Transverse colon (tissue), 4 donors: ENCODE data around the gene HSF2BP. TPM values are rescaled to one million over a fixed set of nuclear protein-coding genes. Genes with fewer than 3 reads are reported as not detected.

Experiments
- DNase-seq: peaks from one replicate; pipeline ENCODE4 v3.0.0-alpha.2; 2019
- H3K27ac ChIP-seq, 4 donors: fragments of 200-600 bp; sonication (generic); 2 replicates each; pipeline ENCODE4 v1.5.1; 2016 to 2018; ENCODE audit warnings: inconsistent platforms in 4 of 4
- H3K27me3 ChIP-seq: fragments of 200-600 bp; sonication (generic); 2 replicates; pipeline ENCODE4 v1.5.1; 2017; ENCODE audit warnings: inconsistent platforms
- H3K36me3 ChIP-seq, 4 donors: fragments of 200-600 bp; sonication (generic); 2 replicates each; pipeline ENCODE4 v1.5.1; 2017 to 2019; ENCODE audit warnings: inconsistent platforms in 4 of 4
- H3K4me1 ChIP-seq, 4 donors: fragments of 200-600 bp; sonication (generic); 2 replicates each; pipeline ENCODE4 v1.5.1; 2017 to 2020; ENCODE audit warnings: inconsistent platforms in 4 of 4
- H3K4me3 ChIP-seq, 4 donors: fragments of 200-600 bp; sonication (generic); 1 replicate in 1 of 4; 2 replicates in 3 of 4; pipeline versions ENCODE4 v1.5.1 to v1.6.1; 2017 to 2019; ENCODE audit warnings: inconsistent platforms in 4 of 4
- H3K9me3 ChIP-seq, 2 donors: fragments of 200-600 bp; sonication (generic); 2 replicates each; pipeline ENCODE4 v1.5.1; 2017 to 2019; ENCODE audit warnings: inconsistent platforms in 2 of 2
- EP300 ChIP-seq: sonication (generic); formaldehyde crosslinking; IDR thresholded peaks from one replicate; pipeline ENCODE4 v1.6.1; 2017; ENCODE audit warnings: antibody characterized with exemption, low read depth
- POLR2A ChIP-seq: fragments of 450-650 bp; IDR thresholded peaks from one replicate; pipeline ENCODE4 v1.6.1; 2016; ENCODE audit warnings: antibody characterized with exemption, mild to moderate bottlenecking, moderate library complexity
- POLR2AphosphoS5 ChIP-seq, 3 donors: sonication (generic); formaldehyde crosslinking; IDR thresholded peaks; one replicate each; pipeline ENCODE4 v1.6.1; 2016; ENCODE audit warnings: antibody characterized with exemption in 3 of 3
- WGBS, 2 donors: methylation state at CpG; one replicate each; pipeline ENCODE4 v1.1.5; 2018; ENCODE audit warnings: low coverage in 1 of 2; 5-methylcytosine and 5-hydroxymethylcytosine counted together
- in situ Hi-C, 4 donors: fragments of 200-750 bp; cut with MboI; loops; one replicate each; pipeline versions ENCODE4 v1.15.0 to v1.15.1; 2017; ENCODE audit warnings: low sequenced_read_pairs in 3 of 4, low pct_ligation_motif_present in 1 of 4, low pct_unique_long_range_greater_than_20kb in 1 of 4
- intact Hi-C: fragments of 100-400 bp; cut with DNase I; formaldehyde crosslinking; loops from one replicate; pipeline ENCODE4 v1.15.1; 2023; ENCODE audit warnings: low total_unique reads
- total RNA-seq, 4 donors: library from RNA; depleted of rRNA; stranded (reverse); fragments of >200 nt; gene quantifications; one replicate each; pipeline ENCODE4 v1.1.0, GENCODE V29; 2016
- TF ChIP-seq, protein P1 (sequence below), 5 experiments: fragments of 200-600 bp in 3 of 5; fragments of 450-650 bp in 2 of 5; sonication (generic) in 3 of 5; IDR thresholded peaks; 1 replicate in 2 of 5; 2 replicates in 3 of 5; pipeline ENCODE4 v1.5.1; 2016 to 2017; ENCODE audit warnings: antibody characterized with exemption in 5 of 5, inconsistent platforms in 3 of 5, mild to moderate bottlenecking in 2 of 5, moderate library complexity in 1 of 5

Gene HSF2BP
- total RNA-seq, 4 donors from 2014 or later: 0.48 to 0.82 TPM; not detected in 2

- in situ Hi-C loops: no loop called here
- 94 to 100% methylated on average over 4 of the region's 4 CpGs for WGBS, 2 donors
- Histone ChIP-seq H3K9me3 (no peaks in the 10 kb centered on the region), H3K27ac (no peak overlapping the region), H3K4me1 (peaks cover 0 to 21% (median 10%) of the 10 kb centered on the region in 4 donors), H3K4me3 (no peak overlapping the region), H3K27me3 (no peaks in the 10 kb centered on the region), H3K36me3 (no peaks in the 10 kb centered on the region)
- no peak for DNase-seq
- intact Hi-C loops: no loop called here
- TF ChIP-seq POLR2A: no peak
Observed at GRCh38 chr21:43643193-43643592, 16.1 kb downstream of the HSF2BP start.

GRCh38 chr21:43640400-43640799 lies 18.9 kb downstream of the HSF2BP start:
- H3K9me3 ChIP-seq: no peaks in the 10 kb centered on the region
- TF ChIP-seq POLR2A: no peak
- TF ChIP-seq, protein P1, sequence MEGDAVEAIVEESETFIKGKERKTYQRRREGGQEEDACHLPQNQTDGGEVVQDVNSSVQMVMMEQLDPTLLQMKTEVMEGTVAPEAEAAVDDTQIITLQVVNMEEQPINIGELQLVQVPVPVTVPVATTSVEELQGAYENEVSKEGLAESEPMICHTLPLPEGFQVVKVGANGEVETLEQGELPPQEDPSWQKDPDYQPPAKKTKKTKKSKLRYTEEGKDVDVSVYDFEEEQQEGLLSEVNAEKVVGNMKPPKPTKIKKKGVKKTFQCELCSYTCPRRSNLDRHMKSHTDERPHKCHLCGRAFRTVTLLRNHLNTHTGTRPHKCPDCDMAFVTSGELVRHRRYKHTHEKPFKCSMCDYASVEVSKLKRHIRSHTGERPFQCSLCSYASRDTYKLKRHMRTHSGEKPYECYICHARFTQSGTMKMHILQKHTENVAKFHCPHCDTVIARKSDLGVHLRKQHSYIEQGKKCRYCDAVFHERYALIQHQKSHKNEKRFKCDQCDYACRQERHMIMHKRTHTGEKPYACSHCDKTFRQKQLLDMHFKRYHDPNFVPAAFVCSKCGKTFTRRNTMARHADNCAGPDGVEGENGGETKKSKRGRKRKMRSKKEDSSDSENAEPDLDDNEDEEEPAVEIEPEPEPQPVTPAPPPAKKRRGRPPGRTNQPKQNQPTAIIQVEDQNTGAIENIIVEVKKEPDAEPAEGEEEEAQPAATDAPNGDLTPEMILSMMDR (IDR thresholded peaks at IDR 0.05): peak in 3 of 5 experiments; percentile 11 to 29 (median 23)
- DNase-seq: no peak
- H3K4me1 ChIP-seq: peaks cover 0 to 8% (median 4%) of the 10 kb centered on the region in 4 donors
- WGBS, 2 donors: 63 to 67% methylated on average over 3 of the region's 3 CpGs
- in situ Hi-C loops: no loop called here
- no peaks in the 10 kb centered on the region for H3K36me3 ChIP-seq
- H3K4me3 ChIP-seq: no peak overlapping the region
- intact Hi-C loops: no loop called here
- no peaks in the 10 kb centered on the region for H3K27me3 ChIP-seq
- no peak overlapping the region for H3K27ac ChIP-seq

DNA sequence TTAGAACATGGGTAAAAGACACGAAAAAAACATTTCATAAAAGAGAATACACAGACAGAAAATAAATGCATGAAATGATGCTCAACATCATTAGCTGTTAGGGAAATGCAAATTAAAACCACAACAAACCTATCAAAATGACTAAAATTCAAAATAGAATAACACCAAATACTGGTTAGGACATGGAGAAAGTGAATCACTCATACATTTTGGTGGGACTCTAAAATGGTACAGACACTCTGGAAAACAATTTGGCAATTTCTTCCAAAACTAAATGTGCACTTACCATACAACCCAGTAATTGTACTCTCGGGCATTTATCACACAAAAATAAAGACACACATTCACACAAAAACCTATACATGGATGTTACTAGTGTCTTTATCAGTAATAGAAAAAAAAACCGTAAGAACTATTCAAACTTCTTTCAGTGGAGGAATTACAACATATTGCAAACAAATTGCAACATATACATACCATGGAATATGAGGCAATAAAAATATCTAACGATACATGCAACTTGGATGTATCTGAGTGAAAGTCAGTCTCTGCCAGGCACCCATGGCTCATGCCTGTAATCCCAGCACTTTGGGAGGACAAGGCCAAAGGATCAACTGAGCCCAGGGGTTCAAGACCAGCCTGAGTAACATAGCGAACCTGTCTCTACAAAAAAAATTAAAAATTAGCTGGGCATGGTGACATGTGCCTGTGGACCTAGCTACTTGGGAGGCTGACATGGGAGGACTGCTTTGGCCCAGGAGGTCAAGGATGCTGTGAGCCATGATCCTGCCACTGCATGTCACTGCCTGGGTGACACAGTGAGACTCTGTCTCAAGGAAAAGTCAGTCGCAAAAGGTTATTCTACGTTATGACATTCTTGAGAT lies 19.6 kb downstream of the HSF2BP start:
- Histone ChIP-seq H3K27me3 (no peaks in the 10 kb centered on the region), H3K4me3 (no peak overlapping the region), H3K9me3 (no peaks in the 10 kb centered on the region), H3K27ac (no peak overlapping the region), H3K4me1 (peaks cover 0 to 5% (median 2%) of the 10 kb centered on the region in 4 donors), H3K36me3 (no peaks in the 10 kb centered on the region)
- WGBS, 2 donors: 51 to 67% methylated on average over 5 to 7 of the region's 7 CpGs
- intact Hi-C loops (no loop called here), in situ Hi-C loops (no loop called here)
- no peak for DNase-seq
- TF ChIP-seq, protein P1 (IDR thresholded peaks at IDR 0.05): no peak

- 89 to 94% methylated on average over 3 of the region's 3 CpGs for WGBS, 2 donors
- in situ Hi-C loops (no loop called here), intact Hi-C loops (no loop called here)
Observed at GRCh38 chr21:43637530-43638158, 21.6 kb downstream of the HSF2BP start.

GRCh38 chr21:43635436-43635835 lies 23.9 kb downstream of the HSF2BP start:
- Histone ChIP-seq H3K4me3 (no peak overlapping the region), H3K27me3 (no peaks in the 10 kb centered on the region), H3K36me3 (no peaks in the 10 kb centered on the region), H3K27ac (no peak overlapping the region), H3K9me3 (no peaks in the 10 kb centered on the region), H3K4me1 (peaks cover 0 to 5% (median 2%) of the 10 kb centered on the region in 4 donors)
- intact Hi-C loops (no loop called here), in situ Hi-C loops (no loop called here)
- WGBS, 2 donors: 87 to 91% methylated on average over 4 to 7 of the region's 7 CpGs
- TF ChIP-seq, protein P1 (IDR thresholded peaks at IDR 0.05): no peak
- TF ChIP-seq POLR2A: no peak
- TF ChIP-seq EP300: no peak
- DNase-seq: no peak

More at GRCh38 chr21:43637530-43638158, 21.6 kb downstream of the HSF2BP start:
- Histone ChIP-seq H3K27me3 (no peaks in the 10 kb centered on the region), H3K9me3 (no peaks in the 10 kb centered on the region), H3K27ac (no peak overlapping the region), H3K36me3 (no peaks in the 10 kb centered on the region), H3K4me3 (no peak overlapping the region), H3K4me1 (peaks cover 0 to 5% (median 2%) of the 10 kb centered on the region in 4 donors)
- no peak for DNase-seq
- no peak for TF ChIP-seq EP300
- no peak for TF ChIP-seq POLR2AphosphoS5 (IDR thresholded peaks at IDR 0.05)
